ENCODE results near the gene USP1.

The USP1 gene

DNA sequence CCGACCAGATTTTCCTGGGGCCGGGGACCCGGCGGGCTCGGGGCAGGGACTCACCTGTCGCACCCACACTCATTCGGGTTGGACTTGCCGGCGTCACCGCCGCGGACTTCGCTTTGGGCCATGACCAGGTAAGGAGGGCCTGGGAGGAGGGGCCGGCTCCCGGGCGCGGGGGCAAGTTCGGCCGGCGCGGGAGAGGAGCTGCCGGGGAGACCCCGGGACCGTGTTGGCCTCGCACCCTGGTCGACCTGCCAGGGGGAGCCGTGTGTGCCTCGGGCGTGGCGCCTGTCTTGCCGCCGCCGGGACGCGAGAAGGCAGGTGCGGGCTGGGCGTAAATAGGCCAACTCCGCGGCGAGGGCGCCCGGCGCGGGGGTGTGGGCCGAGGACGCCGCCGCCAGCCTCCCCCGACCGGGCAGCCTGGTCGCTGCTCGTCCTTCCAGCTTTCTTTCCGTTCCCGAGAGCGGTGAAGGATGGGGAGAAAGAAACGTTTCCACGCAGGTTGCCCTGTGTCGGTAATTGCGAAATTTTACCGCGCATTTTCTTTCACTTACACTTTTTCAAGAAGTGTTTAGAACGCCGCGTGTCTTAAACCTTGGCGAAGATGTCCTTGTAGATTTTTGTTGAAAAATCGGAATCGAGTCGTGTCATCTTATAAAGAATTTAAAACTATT is 558 bp downstream of the USP1 start:
- DNase-seq, result no peak
- peak; percentile 0 to 2 for ATAC-seq (replicated peaks)
- peaks cover 2 to 6% of the 10 kb centered on the region in 2 donors for H3K9me3 Mint-ChIP-seq
- peak overlapping the region; percentile 94 to 98 for H3K4me3 Mint-ChIP-seq
- H3K27me3 Mint-ChIP-seq, result no peaks in the 10 kb centered on the region
- H3K36me3 Mint-ChIP-seq, result peaks cover 13 to 35% of the 10 kb centered on the region in 2 donors
- peaks cover 20 to 41% of the 10 kb centered on the region in 2 donors for H3K4me1 Mint-ChIP-seq
- H3K27ac Mint-ChIP-seq, result peak overlapping the region; percentile 99

DNA sequence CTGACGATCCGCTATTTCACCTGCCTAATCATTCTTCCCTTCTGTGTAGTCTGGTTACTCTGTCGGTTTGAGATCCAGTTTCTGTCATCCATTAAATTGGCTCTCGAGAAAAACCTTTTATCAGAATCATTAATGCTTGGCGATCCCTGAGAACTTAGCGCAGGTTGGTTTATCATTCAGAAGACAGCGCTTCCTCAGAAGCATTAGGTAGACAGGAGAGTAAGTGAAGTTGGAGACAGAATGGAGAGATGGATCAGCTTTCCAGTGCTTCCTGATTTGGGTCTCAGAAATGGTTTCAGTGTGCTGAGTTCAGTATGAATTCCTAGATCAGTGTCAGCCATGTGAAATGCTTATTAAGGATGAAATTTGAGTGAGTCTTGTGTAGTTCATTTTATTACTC is 1.3 kb downstream of the USP1 start:
- ATAC-seq (replicated peaks) (no peak), DNase-seq (no peak)
- no peaks in the 10 kb centered on the region for H3K27me3 Mint-ChIP-seq
- peak overlapping the region; percentile 80 for H3K27ac Mint-ChIP-seq
- peaks cover 2 to 6% of the 10 kb centered on the region in 2 donors for H3K9me3 Mint-ChIP-seq
- H3K4me3 Mint-ChIP-seq, result peak overlapping the region; percentile 94 to 98
- H3K36me3 Mint-ChIP-seq, result peaks cover 13 to 35% of the 10 kb centered on the region in 2 donors
- H3K4me1 Mint-ChIP-seq, result peaks cover 20 to 41% of the 10 kb centered on the region in 2 donors

DNA sequence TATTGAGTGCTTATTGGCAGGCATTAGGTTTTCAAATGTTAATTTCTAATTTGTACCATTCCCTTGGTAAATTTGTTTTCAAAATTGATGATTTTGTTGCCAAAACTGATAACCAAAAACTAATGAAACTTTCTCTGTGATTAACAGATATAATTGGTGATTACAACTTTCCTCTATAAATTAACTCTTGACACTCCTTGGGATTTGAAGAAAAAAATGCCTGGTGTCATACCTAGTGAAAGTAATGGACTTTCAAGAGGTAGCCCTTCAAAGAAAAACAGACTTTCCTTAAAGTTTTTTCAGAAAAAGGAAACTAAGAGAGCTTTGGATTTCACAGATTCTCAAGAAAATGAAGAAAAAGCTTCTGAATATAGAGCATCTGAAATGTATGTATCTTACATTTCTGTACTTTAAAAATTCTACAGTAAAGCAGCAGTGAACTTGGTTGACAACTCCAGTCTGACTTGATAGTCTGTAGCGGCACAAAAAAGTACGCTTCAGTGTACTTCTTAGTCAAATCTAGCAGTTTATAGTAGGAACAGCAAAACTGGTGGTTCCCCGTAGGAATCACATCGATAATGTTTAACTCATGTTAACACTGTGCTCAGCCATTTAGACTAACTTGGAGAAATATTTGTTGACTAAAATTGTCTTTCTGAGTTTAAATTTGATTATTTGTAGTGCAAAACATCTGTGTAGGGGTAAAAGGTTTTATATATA is 3.0 kb downstream of the USP1 start:
- ATAC-seq (replicated peaks) (no peak), DNase-seq (no peak)
- Mint-ChIP-seq H3K4me3 (peak overlapping the region; percentile 48 to 62), H3K4me1 (peaks cover 22 to 45% of the 10 kb centered on the region in 2 donors), H3K36me3 (peaks cover 19 to 38% of the 10 kb centered on the region in 2 donors), H3K27me3 (no peaks in the 10 kb centered on the region), H3K27ac (no peak overlapping the region), H3K9me3 (peaks cover 2 to 6% of the 10 kb centered on the region in 2 donors)

DNA sequence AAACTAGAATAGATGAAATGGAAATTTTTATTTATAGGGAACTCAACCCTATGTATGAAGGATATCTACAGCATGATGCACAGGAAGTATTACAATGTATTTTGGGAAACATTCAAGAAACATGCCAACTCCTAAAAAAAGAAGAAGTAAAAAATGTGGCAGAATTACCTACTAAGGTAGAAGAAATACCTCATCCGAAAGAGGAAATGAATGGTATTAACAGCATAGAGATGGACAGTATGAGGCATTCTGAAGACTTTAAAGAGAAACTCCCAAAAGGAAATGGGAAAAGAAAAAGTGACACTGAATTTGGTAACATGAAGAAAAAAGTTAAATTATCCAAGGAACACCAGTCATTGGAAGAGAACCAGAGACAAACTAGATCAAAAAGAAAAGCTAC is 7.9 kb downstream of the USP1 start:
- Mint-ChIP-seq H3K27me3 (no peaks in the 10 kb centered on the region), H3K4me1 (peaks cover 12 to 38% of the 10 kb centered on the region in 2 donors), H3K27ac (no peak overlapping the region), H3K4me3 (no peak overlapping the region), H3K9me3 (no peaks in the 10 kb centered on the region), H3K36me3 (peaks cover 24 to 46% of the 10 kb centered on the region in 2 donors)
- DNase-seq, result no peak
- ATAC-seq (replicated peaks), result peak; percentile 25 to 39

DNA sequence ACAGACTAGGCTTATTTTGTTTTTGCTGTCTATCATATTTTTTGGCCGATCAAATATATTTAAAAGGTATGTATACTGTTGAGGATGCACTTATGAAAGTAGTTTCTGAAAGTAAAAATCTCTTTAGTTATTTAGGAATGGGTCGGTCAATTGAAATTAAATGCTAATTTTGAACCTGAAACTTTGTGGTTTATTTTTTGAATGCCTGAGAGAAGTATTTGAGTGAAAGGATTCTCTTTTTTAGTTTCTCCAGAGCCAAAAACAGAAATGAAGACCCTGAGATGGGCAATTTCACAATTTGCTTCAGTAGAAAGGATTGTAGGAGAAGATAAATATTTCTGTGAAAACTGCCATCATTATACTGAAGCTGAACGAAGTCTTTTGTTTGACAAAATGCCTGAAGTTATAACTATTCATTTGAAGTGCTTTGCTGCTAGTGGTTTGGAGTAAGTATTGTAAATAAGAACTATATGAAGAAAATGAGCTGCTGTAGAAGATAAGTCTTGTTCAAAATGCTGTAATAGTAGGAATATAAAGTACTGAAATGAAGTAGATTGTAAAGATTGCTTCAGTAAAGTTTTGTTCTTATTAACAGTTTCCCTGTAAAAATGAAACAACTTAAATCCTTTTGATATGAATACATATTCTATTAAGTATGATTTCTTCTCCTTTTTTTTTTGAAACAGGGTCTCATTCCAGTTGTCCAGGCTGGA is 11.5 kb downstream of the USP1 start:
- DNase-seq, result no peak
- Mint-ChIP-seq H3K27ac (no peak overlapping the region), H3K4me3 (no peak overlapping the region), H3K27me3 (no peaks in the 10 kb centered on the region), H3K36me3 (peaks cover 31 to 44% of the 10 kb centered on the region in 2 donors), H3K9me3 (peaks cover 0 to 2% of the 10 kb centered on the region in 2 donors), H3K4me1 (peaks cover 7 to 30% of the 10 kb centered on the region in 2 donors)
- no peak for ATAC-seq (replicated peaks)

DNA sequence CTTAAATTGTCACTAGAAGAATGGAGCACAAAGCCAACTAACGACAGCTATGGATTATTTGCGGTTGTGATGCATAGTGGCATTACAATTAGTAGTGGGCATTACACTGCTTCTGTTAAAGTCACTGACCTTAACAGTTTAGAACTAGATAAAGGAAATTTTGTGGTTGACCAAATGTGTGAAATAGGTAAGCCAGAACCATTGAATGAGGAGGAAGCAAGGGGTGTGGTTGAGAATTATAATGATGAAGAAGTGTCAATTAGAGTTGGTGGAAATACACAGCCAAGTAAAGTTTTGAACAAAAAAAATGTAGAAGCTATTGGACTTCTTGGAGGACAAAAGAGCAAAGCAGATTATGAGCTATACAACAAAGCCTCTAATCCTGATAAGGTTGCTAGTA is 13.5 kb downstream of the USP1 start:
- Mint-ChIP-seq H3K4me1 (peaks cover 3 to 17% of the 10 kb centered on the region in 2 donors), H3K27me3 (no peaks in the 10 kb centered on the region), H3K36me3 (peaks cover 32 to 44% of the 10 kb centered on the region in 2 donors), H3K4me3 (no peak overlapping the region), H3K27ac (no peak overlapping the region), H3K9me3 (peaks cover 0 to 2% of the 10 kb centered on the region in 2 donors)
- DNase-seq (no peak), ATAC-seq (replicated peaks) (no peak)

DNA sequence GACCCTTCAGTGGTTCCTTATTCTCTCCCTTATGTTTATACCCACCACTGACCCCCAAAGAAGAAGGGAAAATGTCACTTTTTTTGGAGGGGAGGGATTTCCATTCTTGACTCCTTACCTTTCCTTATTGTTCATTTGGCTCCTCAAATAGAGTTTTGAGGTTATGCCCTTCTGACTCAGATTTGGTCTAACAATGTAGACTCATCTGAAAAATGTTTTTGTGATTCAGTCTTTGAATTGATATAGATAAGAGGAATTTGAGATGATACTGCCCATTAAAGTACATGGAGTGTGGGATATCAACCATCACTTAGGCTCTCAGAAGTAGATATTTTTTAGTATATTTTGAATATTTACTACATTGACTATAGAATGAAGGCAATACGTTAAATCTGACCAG is 16.1 kb downstream of the USP1 start:
- H3K27ac Mint-ChIP-seq, result no peak overlapping the region
- no peak for ATAC-seq (replicated peaks)
- no peak for DNase-seq
- no peak overlapping the region for H3K4me3 Mint-ChIP-seq
- no peaks in the 10 kb centered on the region for H3K27me3 Mint-ChIP-seq
- peaks cover 31 to 40% of the 10 kb centered on the region in 2 donors for H3K36me3 Mint-ChIP-seq
- H3K9me3 Mint-ChIP-seq, result peaks cover 0 to 2% of the 10 kb centered on the region in 2 donors
- peaks cover 3 to 11% of the 10 kb centered on the region in 2 donors for H3K4me1 Mint-ChIP-seq

DNA sequence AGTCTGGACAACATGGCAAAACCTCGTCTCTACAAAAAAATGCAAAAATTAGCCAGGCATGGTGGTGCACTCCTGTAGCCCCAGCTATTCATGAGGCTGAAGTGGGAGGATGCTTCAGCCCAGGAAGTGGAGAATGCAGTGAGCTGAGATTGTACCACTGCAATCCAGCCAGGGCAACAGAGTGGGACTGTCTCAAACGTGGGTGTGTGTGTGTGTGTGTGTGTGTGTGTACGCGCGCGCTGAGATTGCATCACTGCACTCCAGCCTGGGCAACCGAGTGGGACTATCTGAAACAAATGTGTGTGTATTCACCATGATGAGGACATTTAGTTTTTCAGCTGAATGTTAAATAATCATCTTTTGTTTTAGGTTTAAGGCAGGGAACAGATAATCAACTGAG is 21.1 kb downstream of the USP1 start:
- H3K27me3 Mint-ChIP-seq, result no peaks in the 10 kb centered on the region
- no peaks in the 10 kb centered on the region for H3K4me1 Mint-ChIP-seq
- no peak overlapping the region for H3K4me3 Mint-ChIP-seq
- H3K27ac Mint-ChIP-seq, result no peak overlapping the region
- H3K9me3 Mint-ChIP-seq, result peaks cover 0 to under 1% of the 10 kb centered on the region in 2 donors
- no peak for ATAC-seq (replicated peaks)
- H3K36me3 Mint-ChIP-seq, result peaks cover 14 to 15% of the 10 kb centered on the region in 2 donors
- DNase-seq, result no peak

DNA sequence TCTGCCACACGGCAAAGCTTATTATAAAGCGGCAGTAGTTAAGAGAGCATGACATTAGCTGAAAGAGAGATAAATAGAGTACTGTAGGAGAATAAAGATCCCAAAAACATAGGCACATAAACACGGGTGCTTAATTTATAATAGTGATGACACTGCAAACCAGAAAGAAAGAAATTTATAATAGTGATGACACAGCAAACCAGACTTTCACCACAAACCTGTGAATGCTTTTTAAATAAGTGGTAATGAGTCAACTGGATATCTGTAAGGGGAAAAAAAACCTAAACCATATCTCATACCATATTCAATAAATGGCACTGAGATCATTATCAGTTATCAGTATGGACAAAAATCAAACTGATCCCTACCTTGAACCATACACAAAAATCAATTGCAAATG is 25.5 kb downstream of the USP1 start:
- no peaks in the 10 kb centered on the region for H3K4me1 Mint-ChIP-seq
- peaks cover 10 to 16% of the 10 kb centered on the region in 2 donors for H3K36me3 Mint-ChIP-seq
- H3K27me3 Mint-ChIP-seq, result no peaks in the 10 kb centered on the region
- H3K9me3 Mint-ChIP-seq, result no peaks in the 10 kb centered on the region
- DNase-seq (no peak), ATAC-seq (replicated peaks) (no peak)
- no peak overlapping the region for H3K27ac Mint-ChIP-seq
- H3K4me3 Mint-ChIP-seq, result no peak overlapping the region

DNA sequence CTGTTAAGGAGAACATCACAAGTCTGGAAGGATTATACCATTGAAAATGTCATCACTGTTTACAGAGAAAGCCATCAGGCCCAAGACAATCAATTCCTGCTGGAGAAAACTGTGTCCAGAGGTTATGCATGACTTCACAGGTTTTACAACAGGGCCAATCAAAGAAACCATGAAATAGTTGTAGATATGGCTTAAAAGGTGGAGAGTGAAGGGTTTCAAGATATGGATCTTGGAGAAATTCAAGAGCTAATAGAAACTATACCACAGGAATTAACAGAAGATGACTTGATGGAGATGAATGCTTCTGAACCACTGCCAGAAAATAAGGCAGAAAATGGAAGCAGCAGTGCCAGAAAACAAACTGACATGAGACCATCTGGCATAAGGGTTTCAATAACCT is 30.2 kb downstream of the USP1 start:
- no peak overlapping the region for H3K4me3 Mint-ChIP-seq
- peaks cover 6 to 8% of the 10 kb centered on the region in 2 donors for H3K9me3 Mint-ChIP-seq
- peaks cover 44 to 52% of the 10 kb centered on the region in 2 donors for H3K36me3 Mint-ChIP-seq
- DNase-seq, result no peak
- H3K4me1 Mint-ChIP-seq, result no peaks in the 10 kb centered on the region
- no peaks in the 10 kb centered on the region for H3K27me3 Mint-ChIP-seq
- no peak for ATAC-seq (replicated peaks)
- no peak overlapping the region for H3K27ac Mint-ChIP-seq

DNA sequence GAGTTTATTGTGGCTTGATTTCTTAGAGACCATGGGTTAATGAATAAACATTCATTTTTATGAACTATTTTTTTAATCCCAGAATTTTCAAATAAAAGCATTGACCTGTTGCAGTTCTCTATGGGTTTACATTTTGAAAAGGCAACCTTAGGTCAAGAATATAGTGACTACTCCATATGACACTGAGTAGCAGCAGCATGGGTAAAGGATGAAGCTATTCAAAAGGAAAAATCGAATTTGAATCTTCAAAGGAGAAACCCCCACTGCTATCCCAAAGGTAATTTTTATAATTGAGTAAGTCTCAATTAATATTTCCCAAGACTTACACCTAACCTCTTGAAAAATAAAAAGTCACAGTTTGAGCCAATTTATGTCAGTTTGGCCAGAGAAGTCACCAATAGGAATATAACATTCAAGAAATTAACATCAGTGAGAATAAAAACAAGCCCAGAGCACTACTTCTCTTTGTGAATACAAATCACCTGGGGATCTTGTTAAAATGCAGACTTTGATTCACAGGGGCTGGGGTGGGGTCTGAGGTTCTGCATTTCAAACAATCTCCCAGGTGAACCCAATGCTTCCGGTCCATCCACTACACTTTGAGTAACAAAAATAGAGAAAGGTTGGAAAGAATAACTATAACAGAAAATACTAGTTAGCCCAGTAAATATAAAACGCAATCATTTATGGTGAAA is 39.8 kb downstream of the USP1 start:
- ATAC-seq (replicated peaks), result no peak
- H3K9me3 Mint-ChIP-seq, result no peaks in the 10 kb centered on the region
- H3K4me1 Mint-ChIP-seq, result no peaks in the 10 kb centered on the region
- no peaks in the 10 kb centered on the region for H3K27me3 Mint-ChIP-seq
- H3K4me3 Mint-ChIP-seq, result no peak overlapping the region
- H3K36me3 Mint-ChIP-seq, result peaks cover 5 to 18% of the 10 kb centered on the region in 2 donors
- no peak for DNase-seq
- no peak overlapping the region for H3K27ac Mint-ChIP-seq

DNA sequence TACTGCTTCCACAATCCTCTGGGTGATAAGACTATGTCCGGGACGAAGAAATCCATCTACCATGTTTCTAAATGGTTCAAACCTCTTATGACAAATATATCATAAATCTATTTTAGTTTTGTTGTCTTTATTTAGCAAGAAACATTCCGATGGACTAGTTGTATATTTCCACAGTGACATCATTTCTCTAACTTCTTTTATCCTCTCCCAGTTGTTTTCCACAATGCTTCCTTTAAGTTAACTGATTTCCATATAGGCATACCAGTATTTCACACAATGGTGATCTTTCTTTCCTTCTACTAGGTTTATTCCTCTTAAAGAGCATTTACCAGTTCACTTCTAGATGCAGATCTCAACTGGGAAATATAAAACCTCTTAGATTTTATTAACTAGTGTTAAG is 44.8 kb downstream of the USP1 start:
- H3K27ac Mint-ChIP-seq, result no peak overlapping the region
- H3K4me1 Mint-ChIP-seq, result peaks cover 13 to 24% of the 10 kb centered on the region in 2 donors
- ATAC-seq (replicated peaks) (no peak), DNase-seq (no peak)
- H3K4me3 Mint-ChIP-seq, result no peak overlapping the region
- no peaks in the 10 kb centered on the region for H3K27me3 Mint-ChIP-seq
- no peaks in the 10 kb centered on the region for H3K9me3 Mint-ChIP-seq
- H3K36me3 Mint-ChIP-seq, result peaks cover 5 to 17% of the 10 kb centered on the region in 2 donors

DNA sequence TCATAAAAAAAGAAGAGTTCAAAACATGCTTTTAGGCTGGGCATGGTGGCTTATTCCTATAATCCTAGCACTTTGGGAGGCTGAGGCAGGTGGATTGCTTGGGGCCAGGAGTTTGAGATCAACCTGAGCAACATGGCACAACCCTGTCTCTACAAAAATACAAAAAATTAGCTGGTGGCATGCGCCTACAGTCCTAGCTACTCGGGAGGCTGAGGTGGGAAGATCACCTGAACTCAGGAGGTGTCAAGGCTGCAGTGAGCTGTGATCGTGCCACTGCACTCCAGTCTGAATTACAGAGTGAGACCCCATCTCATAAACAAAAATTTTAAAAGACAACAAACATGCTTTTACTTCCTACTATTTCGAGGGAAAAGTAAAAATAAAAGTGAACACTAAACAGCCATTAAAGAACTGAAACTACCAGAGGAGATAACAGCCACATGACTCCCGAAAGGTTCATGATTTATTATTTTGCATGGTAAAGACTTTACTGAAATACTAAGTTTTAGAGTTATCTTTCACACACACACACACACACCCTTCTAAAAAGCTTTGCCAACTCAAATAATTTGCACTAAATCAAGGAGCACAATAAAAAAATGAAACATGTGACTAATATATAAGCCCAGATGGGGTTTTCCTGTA is 48.1 kb downstream of the USP1 start:
- H3K4me1 Mint-ChIP-seq, result peaks cover 13 to 24% of the 10 kb centered on the region in 2 donors
- H3K4me3 Mint-ChIP-seq, result peak overlapping the region; percentile 46 to 74
- H3K9me3 Mint-ChIP-seq, result no peaks in the 10 kb centered on the region
- peaks cover 11 to 19% of the 10 kb centered on the region in 2 donors for H3K36me3 Mint-ChIP-seq
- DNase-seq (no peak), ATAC-seq (replicated peaks) (peak; percentile 36 to 43)
- peak overlapping the region; percentile 67 for H3K27ac Mint-ChIP-seq
- no peaks in the 10 kb centered on the region for H3K27me3 Mint-ChIP-seq

DNA sequence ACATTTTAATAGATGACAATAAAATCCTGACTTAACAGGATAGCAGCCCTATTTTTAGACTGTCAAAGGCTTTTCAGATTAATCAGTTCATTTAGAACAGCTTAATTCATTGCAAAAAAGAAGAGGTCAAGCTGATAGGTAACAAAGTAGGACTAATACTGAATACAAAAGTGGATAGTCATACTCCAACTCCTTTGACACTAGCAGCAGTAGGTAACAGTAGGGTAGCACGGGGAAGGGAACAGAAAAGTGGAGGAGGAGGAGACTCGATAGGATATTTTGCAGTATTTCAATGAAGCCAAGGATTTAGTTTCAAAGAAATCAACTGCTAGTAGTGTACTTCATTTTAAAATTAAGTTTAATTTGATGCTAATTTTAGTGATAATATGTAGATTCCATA is 51.1 kb downstream of the USP1 start:
- Mint-ChIP-seq H3K27me3 (no peaks in the 10 kb centered on the region), H3K4me3 (no peak overlapping the region), H3K27ac (no peak overlapping the region), H3K9me3 (no peaks in the 10 kb centered on the region), H3K36me3 (peaks cover 12 to 14% of the 10 kb centered on the region in 2 donors), H3K4me1 (peaks cover 13 to 24% of the 10 kb centered on the region in 2 donors)
- ATAC-seq (replicated peaks), result no peak
- no peak for DNase-seq
